Mesenteric fat pad (tissue), 1 donor: ENCODE data around the gene ATP2B2. TPM values are rescaled to one million over a fixed set of nuclear protein-coding genes. Genes with fewer than 3 reads are reported as not detected.
"Not testable (repeated sequence)": the region's sequence is repeated elsewhere in the genome, so short reads cannot be mapped to it uniquely, and the experiment has no call there.

Source experiments
- DNase-seq: peaks from one replicate; pipeline ENCODE4 v3.0.0-alpha.2; 2020; ENCODE audit warnings: low spot score
- long read RNA-seq: library from polyadenylated mRNA; unstranded; transcript quantifications from one replicate; pipeline ENCODE4 v2.0.0, GENCODE V29; 2020
- total RNA-seq: library from RNA; stranded (reverse); fragmentation: NEBNext Ultra II Directional; extraction: Animal tissue kit (Norgen Biotek cat#: 25700); gene quantifications from one replicate; pipeline ENCODE4 v1.2.1, GENCODE V29; 2021
- donor health status: DM: yes; HTN: yes; CAD: no.

The ATP2B2 gene
- 0.16 TPM for total RNA-seq
- long read RNA-seq, result 0 reads

- DNase-seq, result no peak
Observed at GRCh38 chr3:10505050-10505790, at the start of gene ATP2B2. Gene ATP2B2 (minus strand): TSS chr3:10505586. CDS start chr3:10449543, 56,043 bp downstream.

GRCh38 chr3:10554746-10555145 lies 49.4 kb upstream of the ATP2B2 start:
- DNase-seq, result no peak

- peak; percentile 28 for DNase-seq
Observed at GRCh38 chr3:10554236-10554611, 48.8 kb upstream of the ATP2B2 start.

GRCh38 chr3:10553591-10554235 lies 48.3 kb upstream of the ATP2B2 start:
- peak; percentile 41 for DNase-seq

GRCh38 chr3:10552631-10552943 lies 47.2 kb upstream of the ATP2B2 start:
- DNase-seq, result peak; percentile 47

GRCh38 chr3:10551821-10552630 lies 46.6 kb upstream of the ATP2B2 start:
- DNase-seq, result peak; percentile 88

GRCh38 chr3:10551139-10551538 lies 45.8 kb upstream of the ATP2B2 start:
- DNase-seq, result peak; percentile 49

GRCh38 chr3:10550705-10551104 lies 45.3 kb upstream of the ATP2B2 start:
- DNase-seq, result no peak

- no peak for DNase-seq
Observed at GRCh38 chr3:10549617-10550230, 44.3 kb upstream of the ATP2B2 start.

GRCh38 chr3:10548992-10549391 lies 43.6 kb upstream of the ATP2B2 start:
- DNase-seq, result no peak

- peak; percentile 43 for DNase-seq
Observed at GRCh38 chr3:10547841-10548783, 42.7 kb upstream of the ATP2B2 start.

- peak; percentile 45 for DNase-seq
Observed at GRCh38 chr3:10547413-10547812, 42.0 kb upstream of the ATP2B2 start.

- DNase-seq, result peak; percentile 71
Observed at GRCh38 chr3:10546820-10547263, 41.5 kb upstream of the ATP2B2 start.

- peak; percentile 85 for DNase-seq
Observed at GRCh38 chr3:10546181-10546624, 40.8 kb upstream of the ATP2B2 start.

GRCh38 chr3:10542518-10542917 lies 37.1 kb upstream of the ATP2B2 start:
- DNase-seq, result no peak

GRCh38 chr3:10540347-10540746 lies 35.0 kb upstream of the ATP2B2 start:
- DNase-seq, result not testable (repeated sequence)

GRCh38 chr3:10534066-10534465 lies 28.7 kb upstream of the ATP2B2 start:
- peak; percentile 59 for DNase-seq

GRCh38 chr3:10533737-10534023 lies 28.3 kb upstream of the ATP2B2 start:
- no peak for DNase-seq

- DNase-seq, result peak; percentile 79
Observed at GRCh38 chr3:10532939-10533736, 27.8 kb upstream of the ATP2B2 start.

GRCh38 chr3:10531031-10531430 lies 25.6 kb upstream of the ATP2B2 start:
- peak; percentile 45 for DNase-seq
